H9 (cell line): ENCODE data around the gene POU6F2. TPM values are rescaled to one million over a fixed set of nuclear protein-coding genes. Genes with fewer than 3 reads are reported as not detected.

ENCODE experiments used
- DNase-seq: peaks from one replicate; pipeline ENCODE4 v3.0.0-alpha.2; 2017
- H2AFZ ChIP-seq: one replicate; pipeline ENCODE4 v1.6.1; 2013; ENCODE audit warnings: mild to moderate bottlenecking, low read length, control low read depth, moderate library complexity
- H2AK5ac ChIP-seq: 2 replicates; pipeline ENCODE4 v1.6.1; 2013; ENCODE audit warnings: low read length, control low read depth, mixed read lengths; ENCODE audit not compliant: insufficient read length
- H2BK120ac ChIP-seq: one replicate; pipeline ENCODE4 v1.6.1; 2013; ENCODE audit warnings: low read depth, mild to moderate bottlenecking, low read length, control low read depth, inconsistent platforms; ENCODE audit not compliant: poor library complexity, severe bottlenecking
- H2BK12ac ChIP-seq: 2 replicates; pipeline ENCODE4 v1.6.1; 2013; ENCODE audit warnings: low read length, control low read depth, mixed read lengths, low read depth; ENCODE audit not compliant: insufficient read length
- H2BK15ac ChIP-seq: 2 replicates; pipeline ENCODE4 v1.6.1; 2013; ENCODE audit warnings: low read depth, low read length, control low read depth
- H2BK20ac ChIP-seq: one replicate; pipeline ENCODE4 v1.6.1; 2013; ENCODE audit warnings: low read depth, mild to moderate bottlenecking, low read length, control low read depth, inconsistent platforms; ENCODE audit not compliant: poor library complexity, severe bottlenecking
- H2BK5ac ChIP-seq: 2 replicates; pipeline ENCODE4 v1.6.1; 2013; ENCODE audit warnings: low read length, control low read depth, mixed read lengths; ENCODE audit not compliant: insufficient read length
- H3K14ac ChIP-seq: 2 replicates; pipeline ENCODE4 v1.6.1; 2013; ENCODE audit warnings: low read length, control low read depth; ENCODE audit not compliant: insufficient read depth
- H3K18ac ChIP-seq: 2 replicates; pipeline ENCODE4 v1.6.1; 2013; ENCODE audit warnings: low read depth, mild to moderate bottlenecking, mixed read lengths, low read length, control low read depth; ENCODE audit not compliant: insufficient read length
- H3K23ac ChIP-seq: 2 replicates; pipeline ENCODE4 v1.6.1; 2013; ENCODE audit warnings: low read length, control low read depth, mixed read lengths, low read depth; ENCODE audit not compliant: insufficient read length
- H3K23me2 ChIP-seq: 2 replicates; pipeline ENCODE4 v1.6.1; 2013; ENCODE audit warnings: low read depth, mild to moderate bottlenecking, mixed read lengths, low read length, control low read depth; ENCODE audit not compliant: insufficient read length, poor library complexity, severe bottlenecking
- H3K27ac ChIP-seq: 2 replicates; pipeline ENCODE4 v1.5.1; 2013; ENCODE audit warnings: low read length, control low read depth, mixed read lengths, low read depth; ENCODE audit not compliant: insufficient read length
- H3K27me3 ChIP-seq: 2 replicates; pipeline ENCODE4 v1.6.1; 2013; ENCODE audit warnings: low read length, control low read depth, inconsistent platforms; ENCODE audit not compliant: insufficient read depth
- H3K4ac ChIP-seq: 2 replicates; pipeline ENCODE4 v1.6.1; 2013; ENCODE audit warnings: low read depth, mild to moderate bottlenecking, control low read depth, inconsistent platforms, low read length, moderate library complexity
- H3K4me1 ChIP-seq: 2 replicates; pipeline ENCODE4 v1.6.1; 2013; ENCODE audit warnings: low read length, control low read depth, inconsistent platforms; ENCODE audit not compliant: insufficient read depth
- H3K4me2 ChIP-seq: 2 replicates; pipeline ENCODE4 v1.6.1; 2013; ENCODE audit warnings: low read length, control low read depth, mixed read lengths; ENCODE audit not compliant: insufficient read length, insufficient read depth
- H3K56ac ChIP-seq: 2 replicates; pipeline ENCODE4 v1.6.1; 2013; ENCODE audit warnings: low read depth, mild to moderate bottlenecking, mixed read lengths, low read length, control low read depth; ENCODE audit not compliant: insufficient read length
- H3K79me1 ChIP-seq: 2 replicates; pipeline ENCODE4 v1.6.1; 2013; ENCODE audit warnings: low read depth, mild to moderate bottlenecking, moderate library complexity, low read length, control low read depth, inconsistent platforms; ENCODE audit not compliant: insufficient read depth, poor library complexity, severe bottlenecking
- H3K79me2 ChIP-seq: 2 replicates; pipeline ENCODE4 v1.6.1; 2013; ENCODE audit warnings: low read length, control low read depth, inconsistent platforms; ENCODE audit not compliant: insufficient read depth
- H3K9ac ChIP-seq: 2 replicates; pipeline ENCODE4 v1.6.1; 2013; ENCODE audit warnings: low read length, control low read depth, mixed read lengths; ENCODE audit not compliant: insufficient read length; ENCODE audit errors: extremely low read depth
- H3K9me3 ChIP-seq: one replicate; pipeline ENCODE4 v1.6.1; 2013; ENCODE audit warnings: low read depth, low read length, inconsistent platforms; ENCODE audit not compliant: control insufficient read depth
- H3T11ph ChIP-seq: one replicate; pipeline ENCODE4 v1.6.1; 2013; ENCODE audit warnings: mild to moderate bottlenecking, low read length, control low read depth, inconsistent platforms
- H4K20me1 ChIP-seq: one replicate; pipeline ENCODE4 v1.6.1; 2013; ENCODE audit not compliant: control insufficient read depth, insufficient read length, insufficient read depth
- H4K5ac ChIP-seq: 2 replicates; pipeline ENCODE4 v1.6.1; 2013; ENCODE audit warnings: low read depth, mild to moderate bottlenecking, mixed read lengths, low read length, control low read depth; ENCODE audit not compliant: insufficient read length
- H4K8ac ChIP-seq: replicated peaks from 2 replicates; pipeline ENCODE4 v1.6.1; 2013; ENCODE audit warnings: low read length, control low read depth, mixed read lengths, low read depth; ENCODE audit not compliant: insufficient read length
- H4K91ac ChIP-seq: 2 replicates; pipeline ENCODE4 v1.6.1; 2013; ENCODE audit warnings: low read depth, mild to moderate bottlenecking, moderate library complexity, mixed read lengths, low read length, control low read depth; ENCODE audit not compliant: insufficient read length
- H3K27ac Mint-ChIP-seq, 3 experiments: 2 replicates in 2 of 3; 3 replicates in 1 of 3; pipeline ENCODE4 v1.8.0; 2020 to 2021; ENCODE audit warnings: mixed read lengths in 3 of 3, mild to moderate bottlenecking in 1 of 3, moderate library complexity in 1 of 3
- H3K27me3 Mint-ChIP-seq: 2 replicates; pipeline ENCODE4 v1.8.0; 2021; ENCODE audit warnings: low read depth, mild to moderate bottlenecking, moderate library complexity, mixed read lengths
- H3K36me3 Mint-ChIP-seq, 3 experiments: 2 replicates in 2 of 3; 3 replicates in 1 of 3; pipeline ENCODE4 v1.8.0; 2020 to 2021; ENCODE audit warnings: low read depth in 3 of 3, mixed read lengths in 3 of 3; ENCODE audit not compliant: insufficient read depth in 1 of 3
- H3K4me1 Mint-ChIP-seq, 2 experiments: 2 replicates each; pipeline ENCODE4 v1.8.0; 2020; ENCODE audit warnings: mixed read lengths in 2 of 2
- H3K4me3 Mint-ChIP-seq, 2 experiments: 2 replicates in 1 of 2; 3 replicates in 1 of 2; pipeline ENCODE4 v1.8.0; 2020 to 2021; ENCODE audit warnings: mild to moderate bottlenecking in 2 of 2, mixed read lengths in 2 of 2, moderate library complexity in 1 of 2
- H3K9me3 Mint-ChIP-seq, 2 experiments: 2 replicates in 1 of 2; 3 replicates in 1 of 2; pipeline ENCODE4 v1.8.0; 2020; ENCODE audit warnings: mild to moderate bottlenecking in 2 of 2, mixed read lengths in 2 of 2, moderate library complexity in 1 of 2
- WGBS: extraction: QIAGEN DNeasy Blood & Tissue Kit; methylation state at CpG from one replicate; pipeline ENCODE4 v1.1.7; 2013; ENCODE audit warnings: missing lambda C conversion rate, low lambda C conversion rate, mixed read lengths; ENCODE audit not compliant: insufficient read length; ENCODE audit errors: extremely low coverage; 5-methylcytosine and 5-hydroxymethylcytosine counted together
- total RNA-seq: library from RNA; stranded (reverse); gene quantifications from 2 replicates; pipeline ENCODE4 v1.2.1, GENCODE V29; 2021
- TF ChIP-seq, protein P1 (sequence below): fragments of 200-600 bp; sonication (generic); conservative IDR thresholded peaks from 3 replicates; pipeline ENCODE4 v1.8.0; 2021; ENCODE audit warnings: antibody characterized with exemption, mild to moderate bottlenecking

POU6F2 gene
- total RNA-seq, 1 experiment from 2014 or later: 1.9 TPM

DNA sequence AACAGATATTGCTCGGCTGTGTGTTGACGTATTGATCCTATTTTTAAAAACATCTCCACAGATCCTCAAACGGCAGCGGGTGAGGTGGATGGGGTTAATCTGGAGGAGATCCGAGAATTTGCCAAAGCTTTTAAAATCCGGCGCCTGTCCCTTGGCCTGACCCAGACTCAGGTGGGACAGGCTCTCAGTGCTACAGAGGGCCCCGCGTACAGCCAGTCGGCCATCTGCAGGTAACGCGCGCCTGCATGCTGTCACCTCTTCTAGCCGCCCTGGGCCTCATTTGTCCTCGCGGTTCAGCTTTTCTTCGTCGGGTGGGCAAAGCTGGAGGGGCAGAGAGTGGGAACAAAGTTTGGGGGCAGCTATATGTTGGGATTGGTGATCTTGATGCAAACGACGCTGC lies 482.8 kb downstream of the POU6F2 start:
- Mint-ChIP-seq H3K4me1 (peaks cover 29 to 40% of the 10 kb centered on the region in 2 experiments), H3K9me3 (no peaks in the 10 kb centered on the region), H3K27me3 (no peaks in the 10 kb centered on the region), H3K4me3 (no peak overlapping the region), H3K36me3 (no peaks in the 10 kb centered on the region), H3K27ac (no peak overlapping the region)
- H3K9ac ChIP-seq: no peak overlapping the region
- H4K5ac ChIP-seq: no peak overlapping the region
- H2AFZ ChIP-seq: no peak overlapping the region
- no peak overlapping the region for H3K27ac ChIP-seq
- no peak overlapping the region for H2BK5ac ChIP-seq
- no peak for DNase-seq
- no CpG with 5 or more reads among the region's 20 CpGs for WGBS
- H4K91ac ChIP-seq: no peak overlapping the region
- no peaks in the 10 kb centered on the region for H3K27me3 ChIP-seq
- TF ChIP-seq, protein P1, sequence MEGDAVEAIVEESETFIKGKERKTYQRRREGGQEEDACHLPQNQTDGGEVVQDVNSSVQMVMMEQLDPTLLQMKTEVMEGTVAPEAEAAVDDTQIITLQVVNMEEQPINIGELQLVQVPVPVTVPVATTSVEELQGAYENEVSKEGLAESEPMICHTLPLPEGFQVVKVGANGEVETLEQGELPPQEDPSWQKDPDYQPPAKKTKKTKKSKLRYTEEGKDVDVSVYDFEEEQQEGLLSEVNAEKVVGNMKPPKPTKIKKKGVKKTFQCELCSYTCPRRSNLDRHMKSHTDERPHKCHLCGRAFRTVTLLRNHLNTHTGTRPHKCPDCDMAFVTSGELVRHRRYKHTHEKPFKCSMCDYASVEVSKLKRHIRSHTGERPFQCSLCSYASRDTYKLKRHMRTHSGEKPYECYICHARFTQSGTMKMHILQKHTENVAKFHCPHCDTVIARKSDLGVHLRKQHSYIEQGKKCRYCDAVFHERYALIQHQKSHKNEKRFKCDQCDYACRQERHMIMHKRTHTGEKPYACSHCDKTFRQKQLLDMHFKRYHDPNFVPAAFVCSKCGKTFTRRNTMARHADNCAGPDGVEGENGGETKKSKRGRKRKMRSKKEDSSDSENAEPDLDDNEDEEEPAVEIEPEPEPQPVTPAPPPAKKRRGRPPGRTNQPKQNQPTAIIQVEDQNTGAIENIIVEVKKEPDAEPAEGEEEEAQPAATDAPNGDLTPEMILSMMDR: no peak
- H3K56ac ChIP-seq: no peak overlapping the region
- no peaks in the 10 kb centered on the region for H3K79me1 ChIP-seq
- no peaks in the 10 kb centered on the region for H3K79me2 ChIP-seq
- no peak overlapping the region for H2BK20ac ChIP-seq
- no peak overlapping the region for H2AK5ac ChIP-seq
- no peak overlapping the region for H3T11ph ChIP-seq
- H3K18ac ChIP-seq: no peak overlapping the region
- no peak overlapping the region for H2BK120ac ChIP-seq
- no peak overlapping the region for H3K14ac ChIP-seq
- no peak overlapping the region for H3K4me2 ChIP-seq
- H2BK15ac ChIP-seq: no peak overlapping the region
- H3K9me3 ChIP-seq: no peaks in the 10 kb centered on the region
- no peaks in the 10 kb centered on the region; the same call in 1 of the 2 replicates for H3K4me1 ChIP-seq
- no peak overlapping the region for H3K4ac ChIP-seq
- no peaks in the 10 kb centered on the region for H3K23me2 ChIP-seq
- no peak overlapping the region for H2BK12ac ChIP-seq
- H3K23ac ChIP-seq: no peak overlapping the region
- no peak overlapping the region for H4K8ac ChIP-seq
- no peaks in the 10 kb centered on the region for H4K20me1 ChIP-seq
